Activated CD4-positive, alpha-beta T cell treated with anti-CD3 and anti-CD28 coated beads for 1 hour (primary cell): Measurements from ENCODE around the gene JAZF1.

Experiments used
- DNase-seq: peaks from one replicate; pipeline ENCODE4 v3.0.0-alpha.2; 2020

Gene JAZF1

DNA sequence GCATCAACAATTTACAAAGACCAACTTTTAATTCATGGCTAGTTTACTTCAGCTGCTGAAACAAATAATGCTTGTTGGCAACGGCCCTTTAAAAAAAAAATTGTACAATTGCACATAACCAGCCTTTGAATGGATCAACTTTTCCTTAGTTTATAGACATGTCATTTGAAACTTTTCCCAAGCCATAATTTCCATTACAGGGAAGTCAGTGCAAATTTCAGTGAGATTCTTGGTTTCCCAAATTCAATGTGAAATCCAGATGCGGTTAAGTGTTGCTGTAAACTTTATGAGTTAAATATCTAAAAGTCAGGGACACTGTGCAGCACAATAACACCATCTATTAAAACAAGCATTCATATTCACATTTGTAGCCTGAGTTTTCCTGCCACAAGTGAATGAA is 182.2 kb downstream of the JAZF1 start:
- DNase-seq = no peak

DNA sequence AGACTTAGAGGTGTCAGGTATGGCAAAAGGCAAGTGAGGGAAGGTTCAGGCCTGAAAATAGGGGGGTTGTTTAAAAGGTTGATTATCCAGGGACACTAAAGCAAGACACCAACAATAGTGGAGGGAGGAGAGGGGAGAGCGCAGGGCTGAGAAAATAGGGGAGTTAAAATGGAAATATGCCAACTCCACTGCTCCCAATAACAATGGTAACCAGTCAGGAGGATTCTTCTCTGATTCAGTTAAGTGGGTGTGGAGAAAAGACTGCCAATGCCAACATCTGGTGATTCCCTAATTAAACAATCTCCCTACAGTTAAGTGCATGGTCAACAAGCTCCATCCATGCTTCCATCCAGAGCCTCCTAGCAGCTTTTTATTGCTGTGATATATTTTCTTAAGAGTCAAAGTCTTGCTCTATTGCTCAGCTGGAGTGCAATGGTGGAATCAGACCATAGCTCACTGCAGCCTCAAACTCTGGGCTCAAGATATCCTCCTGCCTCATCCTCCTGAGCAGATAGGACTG is 183.3 kb downstream of the JAZF1 start:
- DNase-seq = no peak

DNA sequence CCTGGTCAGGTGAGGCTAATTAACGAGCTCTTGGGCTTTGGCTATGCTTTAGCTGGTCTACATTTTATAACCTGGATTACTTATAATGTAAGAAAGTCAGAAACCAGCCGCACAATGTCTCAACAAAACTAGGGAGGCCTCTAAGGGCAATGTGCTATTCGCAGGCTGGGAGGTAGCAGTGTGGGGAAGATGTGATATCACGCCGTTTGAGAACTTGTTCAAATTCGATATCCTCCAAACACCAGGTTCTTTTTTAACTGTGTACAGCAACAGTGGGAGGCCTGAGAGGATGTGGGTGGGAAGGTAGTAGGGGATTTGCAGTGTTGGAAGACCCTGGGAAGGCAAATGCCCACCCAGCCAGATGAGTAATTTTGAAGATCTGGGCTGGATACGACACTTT is 184.5 kb downstream of the JAZF1 start:
- DNase-seq = no peak

DNA sequence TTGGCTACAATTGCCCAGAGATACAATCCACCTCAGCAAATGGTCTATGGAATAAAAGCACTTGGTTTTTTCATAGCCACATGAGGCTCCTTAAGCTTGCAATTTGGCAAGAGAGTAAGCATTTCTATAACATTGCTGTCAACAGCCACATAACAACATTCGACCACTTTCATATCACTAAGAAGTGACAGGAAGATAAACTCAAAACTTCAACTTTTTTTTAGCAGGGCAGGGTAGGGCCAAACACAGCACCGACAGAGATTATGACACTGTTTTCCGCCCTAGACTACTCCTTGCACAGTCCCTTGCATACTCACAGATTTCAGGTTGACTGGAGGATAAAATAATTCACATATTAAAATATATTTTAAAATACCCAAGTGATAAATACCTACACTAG is 185.4 kb downstream of the JAZF1 start:
- DNase-seq = no peak

DNA sequence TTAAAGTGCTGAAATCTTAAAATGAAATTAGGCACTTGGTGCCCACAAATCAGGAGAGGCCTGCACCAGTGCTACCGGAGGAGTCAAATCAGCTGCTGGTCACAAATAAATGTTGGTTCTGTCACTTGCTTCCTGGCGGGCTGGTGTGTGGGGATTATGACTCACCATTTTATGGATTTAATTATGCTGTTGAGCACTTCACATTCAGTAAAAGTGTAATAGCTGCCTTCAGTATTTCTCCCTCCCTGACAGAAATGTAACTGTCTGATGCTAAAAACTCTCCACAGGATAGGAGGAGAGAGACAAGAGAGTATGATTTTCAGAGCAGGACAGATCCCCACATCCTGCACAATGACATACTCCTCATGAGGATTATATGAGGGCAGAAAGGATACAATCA is 186.0 kb downstream of the JAZF1 start:
- DNase-seq = no peak

DNA sequence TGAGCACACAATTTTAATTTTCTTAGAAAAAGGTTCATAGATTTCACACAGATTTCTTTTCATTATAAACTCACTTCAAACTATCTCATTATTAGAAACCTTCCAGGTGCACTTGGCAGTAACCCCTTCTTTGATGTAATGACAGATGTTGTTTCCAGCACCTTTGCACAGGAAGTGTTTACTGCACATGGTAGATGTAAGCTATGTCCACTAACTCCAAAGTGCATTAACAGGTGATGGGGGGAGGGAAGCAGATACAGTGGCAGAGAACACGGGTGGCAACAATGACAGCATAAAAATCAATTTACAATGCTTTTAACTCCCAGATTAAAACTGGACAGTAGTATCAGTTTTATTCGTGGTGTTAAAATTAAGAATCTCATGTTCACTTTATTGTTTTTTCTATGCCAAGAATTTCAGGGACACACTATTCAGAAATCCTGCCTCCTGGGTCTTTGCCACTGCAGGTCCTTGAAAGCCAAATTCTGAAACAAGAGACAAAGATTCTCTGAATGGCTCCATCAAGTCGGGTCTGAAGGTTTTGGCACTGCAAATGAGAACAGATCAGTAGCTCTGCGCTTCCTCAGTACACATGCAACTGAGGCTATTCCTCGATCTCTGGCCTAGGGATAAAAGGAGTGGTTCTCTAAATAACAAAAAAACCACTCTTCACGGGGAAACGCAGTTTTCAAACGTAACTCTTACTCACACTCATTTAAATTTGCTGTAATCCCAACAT is 187.7 kb downstream of the JAZF1 start:
- no peak for DNase-seq

DNA sequence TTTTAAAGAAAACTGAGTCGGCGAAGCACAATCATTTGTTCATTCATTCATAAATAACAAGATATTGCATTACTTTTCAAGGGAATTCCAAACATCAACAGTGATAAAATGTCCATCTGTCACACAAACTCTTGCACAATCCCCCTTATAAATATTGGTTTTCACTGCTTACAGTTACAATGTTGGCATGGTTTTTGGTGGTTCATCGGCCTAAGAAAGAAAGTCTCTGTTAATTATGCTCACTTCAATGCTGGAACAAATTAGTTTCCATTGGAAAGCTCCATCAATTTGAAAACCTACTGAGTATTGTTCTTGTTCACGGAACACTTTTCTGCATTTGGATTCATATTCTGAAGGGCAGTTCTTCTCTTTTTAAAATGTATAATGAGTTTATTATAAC is 188.5 kb downstream of the JAZF1 start:
- no peak for DNase-seq

DNA sequence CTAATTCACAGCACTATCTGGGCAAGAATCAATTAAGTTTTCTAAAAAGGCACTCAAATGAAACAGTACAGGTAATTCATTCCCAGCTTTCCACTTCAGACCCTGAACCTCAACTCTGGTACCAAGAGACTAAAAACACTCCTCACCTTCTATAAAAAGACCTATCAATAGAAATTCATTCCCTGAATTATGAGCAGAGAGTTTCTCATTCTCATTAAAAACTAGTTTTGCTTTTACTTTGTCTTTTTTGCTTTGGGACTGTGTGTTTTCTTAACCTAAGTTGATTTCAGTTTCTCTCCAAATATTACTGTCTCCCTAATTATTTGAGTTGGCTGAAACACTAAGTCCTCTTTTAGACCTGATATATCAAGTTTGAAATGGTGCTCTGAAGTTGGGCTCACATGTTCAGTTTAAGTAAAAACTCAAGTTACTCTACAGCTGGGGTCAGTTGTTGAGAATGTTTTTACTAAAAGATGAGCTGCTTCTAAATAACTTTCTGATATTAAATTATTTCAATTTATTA is 189.5 kb downstream of the JAZF1 start:
- no peak for DNase-seq

DNA sequence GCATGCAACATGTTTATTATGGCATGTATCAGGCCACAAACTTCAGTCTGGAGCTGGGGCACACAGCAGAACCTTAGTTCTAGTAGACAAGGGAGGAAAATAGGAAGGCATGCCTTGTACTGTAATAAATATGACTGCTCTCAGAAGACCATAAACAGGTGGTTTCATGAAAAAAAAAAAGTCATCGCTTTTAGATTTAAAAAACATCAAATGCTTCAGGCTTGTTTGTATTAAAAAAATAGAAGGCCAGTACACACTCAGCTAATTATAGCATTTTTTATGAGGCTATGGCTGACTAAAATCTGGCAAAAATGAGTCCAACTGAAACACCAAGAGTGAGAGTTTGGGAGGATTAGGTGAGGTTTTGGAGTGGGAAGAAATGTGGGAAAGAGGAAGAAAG is 204.1 kb downstream of the JAZF1 start:
- DNase-seq = no peak

DNA sequence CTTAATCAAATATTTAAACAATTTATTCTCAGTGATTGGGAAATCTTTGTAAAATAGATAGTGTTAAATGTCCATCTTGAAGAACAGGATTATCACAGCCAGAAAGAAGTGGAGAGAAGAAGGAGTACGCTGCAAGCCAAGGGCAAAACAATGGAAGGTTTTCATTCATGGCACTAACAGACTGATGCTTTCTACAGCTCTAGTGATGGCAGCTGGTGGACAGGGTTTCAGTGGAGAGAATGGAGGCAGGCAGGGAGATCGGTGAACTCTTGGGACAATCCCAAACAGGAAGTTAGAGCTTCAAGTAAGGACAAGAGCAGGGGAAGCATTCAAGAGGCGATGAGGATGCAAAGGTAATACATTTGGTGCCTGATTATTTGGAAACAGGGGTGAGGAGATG is 207.0 kb downstream of the JAZF1 start:
- DNase-seq = no peak

DNA sequence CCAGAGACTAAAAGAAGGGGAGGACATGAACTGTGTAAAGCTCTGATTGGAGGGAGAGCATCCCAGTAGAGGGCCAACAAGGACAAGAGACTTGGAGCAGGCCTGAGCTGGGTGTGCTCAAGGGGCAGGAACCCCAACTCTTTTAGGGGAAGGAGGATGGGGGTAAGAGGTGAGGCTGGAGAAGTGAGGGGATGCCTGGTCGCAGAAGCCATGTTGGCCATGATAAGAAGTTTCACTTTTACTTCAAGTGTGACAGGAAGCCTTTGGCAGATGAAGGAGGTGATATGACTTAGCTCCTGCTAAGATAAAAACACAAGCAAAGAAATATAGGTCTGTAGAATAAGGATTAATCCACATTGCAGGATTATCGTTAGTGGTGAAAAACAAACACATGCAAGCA is 208.3 kb downstream of the JAZF1 start:
- DNase-seq = no peak

DNA sequence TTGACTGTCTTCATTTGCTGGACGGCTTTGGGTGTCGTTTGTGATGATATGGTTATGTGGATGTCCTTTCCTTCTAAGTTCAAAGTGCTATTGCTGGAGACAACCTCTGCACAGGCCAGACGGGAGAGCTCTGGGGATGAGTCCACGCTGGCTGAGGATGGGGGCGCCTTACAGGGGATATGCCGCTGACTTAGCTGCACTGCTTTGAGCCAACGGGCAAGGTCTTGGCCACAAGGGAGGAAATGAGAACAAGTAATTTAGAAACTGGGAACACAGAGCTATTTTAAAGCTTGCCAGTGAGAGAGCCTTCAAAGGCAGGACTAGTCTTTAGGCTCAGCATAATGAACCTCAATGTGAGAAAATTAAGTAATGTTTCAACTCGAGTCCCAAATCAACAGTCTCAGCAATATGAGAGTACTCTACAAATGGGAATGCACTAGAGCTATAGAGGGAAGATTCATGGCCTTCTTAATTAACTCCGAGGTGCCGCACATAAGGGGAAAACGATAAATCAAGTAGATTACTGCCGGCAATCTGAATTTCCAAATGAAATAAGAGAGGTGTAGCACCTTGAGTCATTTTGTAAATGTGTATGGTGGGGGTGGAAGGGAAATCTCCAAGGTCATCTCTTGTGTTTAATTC is 209.3 kb downstream of the JAZF1 start:
- DNase-seq = no peak

DNA sequence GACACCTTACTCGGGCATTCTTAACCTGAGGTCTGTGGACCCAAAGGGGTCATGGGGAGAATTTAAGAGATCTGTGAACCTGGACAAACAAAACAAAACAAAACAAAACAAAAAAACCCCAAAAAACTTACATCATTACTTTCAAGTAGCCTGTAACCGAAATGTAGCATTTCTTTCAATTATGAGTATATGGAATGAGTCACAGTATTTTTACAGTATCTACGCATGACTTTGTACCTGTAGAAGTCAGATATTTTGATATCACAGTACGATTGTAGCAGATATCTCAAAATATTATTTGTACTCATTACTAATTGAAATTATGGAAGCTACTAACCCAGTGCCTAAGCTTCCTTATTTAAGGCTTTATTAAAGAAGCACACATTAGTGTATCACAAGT is 210.2 kb downstream of the JAZF1 start:
- DNase-seq = no peak

DNA sequence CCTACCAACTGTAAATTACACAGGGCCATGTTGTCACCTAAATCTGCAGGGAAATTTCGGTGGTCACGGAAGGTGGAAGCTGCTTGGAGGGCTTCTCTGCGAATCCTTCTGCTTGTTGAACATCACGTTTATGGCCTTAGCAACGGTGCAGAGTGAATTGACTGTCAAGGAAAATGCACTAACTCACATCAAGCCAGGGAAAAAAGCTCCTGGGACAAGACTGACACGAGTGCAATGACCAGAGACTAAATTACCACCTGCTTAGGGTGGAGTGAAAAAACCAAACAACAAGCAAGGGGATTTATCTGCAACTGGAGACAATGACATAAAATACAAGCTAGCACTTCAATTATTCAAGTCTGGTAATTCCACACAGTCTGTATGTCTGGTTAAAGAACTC is 211.2 kb downstream of the JAZF1 start:
- DNase-seq = no peak

DNA sequence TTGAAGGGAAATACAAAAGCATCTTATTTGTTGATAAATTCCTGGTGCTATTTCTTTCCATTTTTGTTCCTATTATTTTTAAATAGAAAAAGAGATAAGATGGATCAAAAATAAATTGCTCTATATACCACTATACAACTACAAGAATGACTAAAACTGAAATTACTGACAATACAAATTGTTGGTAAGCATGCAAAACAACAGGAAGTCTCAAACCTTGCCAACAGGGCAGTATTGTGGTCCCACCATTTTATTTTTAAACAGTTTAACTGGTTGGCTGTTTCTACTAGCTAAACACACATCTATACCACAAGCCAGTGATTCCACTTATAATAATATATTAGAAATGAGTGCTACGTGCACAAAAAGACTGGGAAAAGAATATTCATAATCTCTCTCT is 213.0 kb downstream of the JAZF1 start:
- DNase-seq = no peak

DNA sequence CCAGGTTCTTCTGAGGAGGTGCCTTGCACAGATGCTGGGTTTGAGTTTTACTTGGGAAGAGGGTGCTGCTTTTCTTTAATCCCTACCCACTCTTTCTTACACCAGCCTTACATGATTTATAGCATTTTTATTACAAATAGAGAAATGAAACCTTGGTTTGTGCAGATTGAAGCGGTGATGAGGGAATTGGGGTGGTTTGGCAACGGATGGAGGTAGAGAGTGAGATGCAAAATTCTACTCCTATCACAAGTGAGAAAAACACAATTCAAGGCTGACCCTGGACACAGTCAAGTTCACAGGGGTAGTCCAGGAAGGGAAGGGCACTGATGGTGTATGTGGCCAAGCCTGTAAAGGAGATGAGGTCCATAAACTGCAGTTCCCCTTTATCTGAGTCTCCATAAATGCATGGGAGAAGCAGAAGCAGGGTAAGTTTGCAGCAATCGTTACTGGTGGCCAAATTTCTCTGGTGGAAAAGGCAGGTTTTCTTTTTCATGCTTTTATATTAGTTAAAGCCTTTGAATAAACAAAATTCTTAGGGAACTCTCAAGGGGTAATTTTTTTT is 214.3 kb downstream of the JAZF1 start:
- no peak for DNase-seq

DNA sequence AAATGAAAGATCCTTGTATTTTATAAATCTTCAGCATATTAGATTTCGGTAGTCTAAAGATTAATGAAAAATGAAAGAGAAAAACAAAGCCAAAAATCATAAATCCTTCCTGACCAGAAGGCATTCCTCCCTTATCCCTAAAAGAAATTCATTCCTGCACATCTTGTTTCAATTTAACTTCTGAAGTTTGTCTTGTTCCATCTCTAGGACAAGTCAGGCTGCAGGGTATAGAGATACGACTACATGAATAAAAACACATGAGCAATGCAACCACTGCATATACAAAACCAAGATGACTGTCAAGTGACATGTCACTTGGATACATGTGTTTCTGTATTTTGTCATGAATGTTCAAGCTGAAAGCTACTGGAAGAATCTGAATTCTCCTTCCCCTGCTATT is 214.9 kb downstream of the JAZF1 start:
- no peak for DNase-seq

DNA sequence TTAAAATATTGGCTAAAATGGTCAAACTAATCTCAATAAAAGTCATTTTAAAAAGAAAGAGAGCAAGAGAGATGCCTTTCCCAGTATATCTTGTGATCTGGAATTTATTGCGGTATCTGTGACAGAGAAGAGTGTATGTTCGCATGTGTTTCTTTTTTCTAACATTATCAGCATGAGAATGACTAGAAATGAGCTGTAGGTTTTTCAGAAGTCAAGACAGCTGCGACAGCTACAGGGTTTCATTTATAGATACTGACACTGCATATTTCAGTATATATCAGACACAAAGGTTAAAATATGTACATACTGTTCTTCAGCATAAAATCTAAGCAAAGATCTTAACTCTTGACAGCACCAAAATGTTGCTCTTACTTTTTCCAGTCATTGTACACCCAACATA is 215.8 kb downstream of the JAZF1 start:
- no peak for DNase-seq

DNA sequence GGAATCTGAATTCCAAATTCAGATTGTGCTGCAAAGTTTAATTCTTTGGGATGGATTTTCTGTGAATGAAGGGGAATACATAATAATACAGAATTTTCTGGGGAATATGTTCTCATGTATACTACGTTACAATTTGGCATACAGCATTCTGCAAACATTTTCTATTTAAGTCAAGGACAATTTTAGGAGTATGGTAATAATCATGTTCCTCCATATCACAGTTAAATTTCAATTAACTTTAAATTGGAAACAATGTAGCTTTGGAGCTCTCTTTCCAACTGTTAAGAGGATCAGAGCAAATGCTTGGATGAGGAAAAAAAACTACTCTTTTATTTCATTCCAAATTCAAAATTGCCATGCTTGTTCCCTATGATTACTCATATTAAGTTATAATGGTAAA is 217.5 kb downstream of the JAZF1 start:
- DNase-seq = no peak

DNA sequence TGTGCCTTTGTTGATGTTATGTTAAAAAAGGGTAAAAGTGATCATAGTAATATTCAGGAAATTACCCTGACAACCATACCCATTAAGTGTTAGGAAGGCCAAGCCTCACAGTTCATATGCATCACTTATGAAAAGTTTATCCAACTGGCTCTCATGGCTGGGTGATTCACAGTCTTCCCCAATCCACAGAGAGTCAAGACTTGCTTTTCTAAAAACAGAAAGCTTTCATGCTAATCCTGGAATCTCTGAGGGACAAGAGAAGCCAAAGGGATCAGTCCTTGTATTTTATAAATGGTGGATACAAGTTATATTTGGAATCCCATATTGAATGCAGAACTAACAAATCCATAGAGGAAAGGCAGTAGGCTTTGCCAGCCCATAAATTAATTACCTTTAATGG is 218.3 kb downstream of the JAZF1 start:
- DNase-seq = no peak

DNA sequence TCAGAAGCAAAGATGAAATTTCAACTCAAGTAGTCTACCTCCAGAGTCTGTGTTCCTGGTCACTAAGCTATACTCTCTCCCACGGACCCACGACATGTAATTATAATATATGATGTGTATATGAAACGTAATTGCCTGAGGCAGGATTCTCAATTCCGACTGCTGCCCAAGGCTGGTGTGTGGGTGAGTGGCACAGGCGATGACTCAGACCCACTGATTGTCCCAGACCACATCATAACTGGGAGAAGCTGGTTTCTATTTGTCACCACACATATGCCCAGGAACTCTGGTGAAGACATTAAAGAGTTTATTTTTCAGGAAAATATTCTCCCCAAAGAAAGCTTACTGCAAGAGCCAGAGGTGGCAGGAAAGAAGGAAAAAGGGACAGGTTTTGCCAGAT is 219.3 kb downstream of the JAZF1 start:
- no peak for DNase-seq

DNA sequence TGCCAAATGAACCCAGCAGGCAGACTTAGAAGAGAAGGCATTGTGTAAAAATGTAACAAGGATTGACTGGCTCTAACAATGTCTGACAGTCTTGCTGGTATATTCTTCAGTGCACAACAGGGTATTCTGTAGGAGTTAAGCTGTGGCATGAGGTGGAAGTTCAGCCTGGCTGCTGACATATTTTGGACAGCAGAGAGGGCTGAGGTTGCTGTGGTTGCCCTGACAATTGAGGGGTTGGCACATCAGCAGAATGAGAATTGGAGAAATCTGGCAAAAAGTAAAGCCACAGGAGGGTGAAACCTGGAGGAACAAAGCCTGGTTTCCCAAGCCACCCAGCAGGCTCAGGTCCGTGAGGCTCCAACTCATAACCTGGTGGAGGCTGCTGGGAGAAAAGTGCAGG is 220.2 kb downstream of the JAZF1 start:
- DNase-seq = no peak

DNA sequence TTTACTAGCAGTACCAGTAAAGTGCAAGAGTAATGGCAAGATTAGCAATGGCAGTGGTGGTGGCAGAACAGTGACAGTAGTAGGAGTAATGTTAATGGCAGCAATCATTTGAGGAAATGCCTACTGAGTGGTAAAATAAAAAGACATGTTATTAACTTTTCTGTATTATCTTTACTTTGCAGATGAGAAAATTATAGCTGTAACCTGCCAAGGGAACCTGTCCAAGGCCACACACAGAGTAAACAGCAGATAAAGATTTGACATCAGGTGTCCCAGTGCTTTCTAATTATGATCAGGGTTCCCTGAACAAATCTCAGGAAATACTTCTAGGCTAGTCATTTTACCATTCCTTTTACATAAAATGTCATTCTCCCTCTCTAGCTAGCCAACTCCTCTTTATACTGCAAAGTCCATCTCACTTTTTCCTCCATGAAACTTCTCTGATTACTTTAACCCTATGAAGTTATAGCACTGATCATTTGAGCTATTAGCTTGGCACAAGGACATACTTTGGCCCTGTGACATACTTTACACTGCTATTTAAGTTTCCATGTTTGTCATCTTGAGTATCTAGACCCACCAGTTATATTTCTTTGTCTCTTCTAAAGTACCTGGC is 221.6 kb downstream of the JAZF1 start:
- DNase-seq = no peak

DNA sequence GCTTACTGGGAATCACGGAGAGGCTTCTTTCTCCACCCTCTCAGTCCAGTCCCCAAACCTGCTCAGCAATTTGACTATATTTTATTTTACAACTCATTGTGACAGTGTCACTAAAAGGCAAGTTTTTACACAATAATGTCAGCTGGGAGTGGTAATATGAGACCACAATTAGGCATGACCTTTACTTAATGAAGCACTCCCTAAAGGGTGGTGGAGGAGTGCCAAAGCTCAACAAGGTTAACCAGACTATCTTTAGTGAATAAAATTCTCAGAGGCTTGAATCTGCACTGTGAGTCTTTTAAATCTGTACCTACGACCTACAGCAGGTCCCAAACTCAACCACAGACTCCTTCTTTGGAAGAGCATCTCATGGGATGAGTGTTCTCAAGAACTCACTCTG is 225.0 kb downstream of the JAZF1 start:
- DNase-seq = no peak
